Stimulated activated naive CD4-positive, alpha-beta T cell treated with Interleukin-2 at 50 U/mL for 16 hours (primary cell): Measurements from ENCODE around the gene GCLM.
"Not testable (repeated sequence)": the region's sequence is repeated elsewhere in the genome, so short reads cannot be mapped to it uniquely, and the experiment has no call there.

Experiments
- DNase-seq: peaks from one replicate; lab custom pipeline; 2025; lab: John Stamatoyannopoulos, UW

GCLM gene, protein sequence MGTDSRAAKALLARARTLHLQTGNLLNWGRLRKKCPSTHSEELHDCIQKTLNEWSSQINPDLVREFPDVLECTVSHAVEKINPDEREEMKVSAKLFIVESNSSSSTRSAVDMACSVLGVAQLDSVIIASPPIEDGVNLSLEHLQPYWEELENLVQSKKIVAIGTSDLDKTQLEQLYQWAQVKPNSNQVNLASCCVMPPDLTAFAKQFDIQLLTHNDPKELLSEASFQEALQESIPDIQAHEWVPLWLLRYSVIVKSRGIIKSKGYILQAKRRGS

DNA sequence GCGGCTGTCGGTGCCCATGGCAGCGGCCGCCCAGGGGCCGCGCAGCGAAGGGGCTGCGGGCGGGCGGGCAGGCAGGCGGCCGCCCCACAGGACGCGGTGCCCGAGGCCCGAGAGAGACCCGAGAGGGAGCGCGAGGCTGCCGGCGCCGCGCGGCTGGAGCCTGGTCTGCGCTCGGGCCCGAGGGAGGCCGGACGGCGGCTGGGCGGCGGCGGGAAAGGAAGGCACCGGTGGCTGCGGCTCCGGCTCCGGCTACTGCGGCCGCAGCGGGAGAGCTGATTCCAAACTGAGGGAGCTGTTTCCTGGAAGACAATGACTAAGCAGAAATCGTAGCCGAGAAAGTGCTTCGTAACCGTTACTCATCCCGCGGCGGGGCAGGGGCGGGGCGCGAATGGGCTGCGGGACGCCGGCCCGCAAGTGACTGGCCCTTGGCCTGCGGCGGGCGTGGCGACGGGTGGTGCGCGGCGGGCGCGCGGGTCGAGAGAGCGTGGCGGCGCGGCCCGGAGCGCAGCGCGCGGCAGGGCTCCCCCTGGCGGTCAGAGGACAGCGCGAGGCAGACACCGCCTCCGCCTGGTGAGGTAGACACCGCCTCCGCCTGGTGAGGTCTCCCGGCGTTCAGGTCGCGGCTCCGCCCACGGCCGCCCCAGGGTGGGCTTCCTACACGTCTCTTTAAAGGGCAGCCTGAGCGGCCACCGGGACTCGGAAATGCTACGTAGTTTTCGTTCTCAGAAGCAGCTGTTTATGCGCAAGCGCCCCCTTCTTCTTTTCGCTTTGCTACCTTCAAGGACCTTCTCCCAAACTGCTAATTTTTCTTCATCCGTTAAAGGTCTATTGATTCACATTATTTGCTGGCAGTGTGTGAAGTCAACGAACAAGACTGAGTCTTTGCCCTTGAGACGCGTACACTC, at the start of gene GCLM:
Gene GCLM, minus strand, starts transcription at position 285 of the 905 bp plus-strand sequence. Its CDS starts 267 bp downstream, at position 18.
- peak; percentile 88 for DNase-seq

GRCh38 chr1:93958726-93959100, 49.5 kb upstream of the GCLM start:
- DNase-seq: no peak

- DNase-seq: no peak
Observed at GRCh38 chr1:93958032-93958725, 48.9 kb upstream of the GCLM start.

DNA sequence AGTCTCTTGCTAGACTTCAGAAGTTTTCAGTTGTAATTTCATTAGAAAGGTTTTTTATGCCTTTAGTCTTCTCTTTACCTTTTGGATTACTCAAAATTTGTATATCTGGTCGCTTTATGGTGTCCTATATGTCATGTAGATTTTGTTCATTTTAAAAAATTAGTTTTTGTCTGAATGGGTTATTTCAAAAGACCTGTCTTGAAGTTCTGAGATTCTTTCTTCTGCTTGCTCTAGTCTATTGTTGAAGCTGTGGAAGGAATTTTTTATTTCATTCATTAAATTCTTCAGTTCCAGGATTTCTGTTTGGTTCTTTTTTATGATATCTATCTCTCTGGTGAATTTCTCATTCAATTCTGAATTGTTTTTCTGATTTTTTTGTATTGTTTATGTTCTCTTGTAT, 46.5 kb upstream of the GCLM start:
- no peak for DNase-seq

DNA sequence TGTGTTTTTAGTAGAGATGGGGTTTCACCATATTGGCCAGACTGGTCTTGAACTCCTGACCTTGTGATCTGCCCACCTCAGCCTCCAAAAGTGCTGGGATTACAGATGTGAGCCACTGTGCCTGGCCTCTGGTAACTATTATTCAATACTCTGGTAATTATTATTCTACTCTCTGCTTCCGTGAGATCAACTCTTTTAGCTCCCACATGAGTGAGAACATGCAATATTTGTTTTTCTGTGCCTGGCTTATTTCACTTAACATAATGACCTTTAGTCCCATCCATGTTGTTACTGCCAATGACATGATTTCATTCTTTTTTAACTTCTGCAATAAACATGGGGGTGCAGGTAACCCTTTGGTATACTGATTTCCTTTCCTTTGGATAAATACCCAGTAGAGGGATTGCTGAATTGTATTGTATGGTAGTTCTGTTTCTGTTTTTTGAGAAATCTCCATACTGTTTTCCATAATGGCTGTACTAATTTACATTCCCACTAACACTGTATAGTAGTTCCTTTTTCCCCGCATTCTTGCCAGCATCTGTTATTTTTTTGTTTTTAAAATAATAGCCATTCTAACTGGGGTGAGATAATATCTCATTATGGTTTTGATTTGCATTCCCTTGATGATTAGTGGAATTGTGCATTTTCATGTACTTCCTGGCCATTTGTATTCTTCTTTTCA, 37.9 kb upstream of the GCLM start:
- DNase-seq: not testable (repeated sequence)

GRCh38 chr1:93938461-93939145, 29.4 kb upstream of the GCLM start:
- no peak for DNase-seq

DNA sequence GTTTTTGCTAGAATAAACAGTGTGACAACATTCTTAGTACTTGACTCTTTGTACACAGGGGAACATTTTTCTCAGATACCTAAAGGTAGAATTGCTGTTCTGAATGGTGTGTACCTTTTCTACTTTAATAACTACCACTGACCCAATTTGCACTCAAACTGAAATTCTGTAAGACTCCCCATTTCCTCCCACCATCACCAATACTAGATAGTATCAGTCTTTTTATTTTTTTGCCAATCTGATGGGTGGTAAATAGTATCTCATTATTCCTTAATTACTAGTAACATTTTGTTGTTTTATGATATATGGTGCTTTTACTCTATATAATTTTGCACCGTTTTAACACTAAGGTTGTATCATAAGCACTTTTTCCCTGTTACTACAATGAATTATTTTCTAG, 28.8 kb upstream of the GCLM start:
- no peak for DNase-seq

GRCh38 chr1:93925206-93925605, 16.0 kb upstream of the GCLM start:
- DNase-seq: no peak

DNA sequence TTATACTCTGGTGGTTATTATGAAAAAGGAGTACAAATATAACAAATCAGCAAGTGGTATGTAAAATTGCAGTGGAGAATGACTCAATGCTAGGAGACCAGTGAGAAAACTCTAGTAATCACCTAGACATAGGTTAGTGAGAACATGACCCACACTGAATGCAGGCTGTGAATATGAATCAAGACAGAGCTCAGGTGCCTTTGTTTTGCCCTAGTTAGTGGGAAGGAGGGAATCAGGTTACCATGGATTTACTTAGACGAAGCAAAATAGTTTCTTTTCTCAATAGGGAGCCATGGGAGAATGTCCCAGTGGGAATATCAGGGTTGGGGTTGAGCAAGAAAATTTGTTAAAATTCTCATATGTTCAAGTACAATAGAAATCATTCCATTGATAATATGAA, 10.6 kb upstream of the GCLM start:
- no peak for DNase-seq

DNA sequence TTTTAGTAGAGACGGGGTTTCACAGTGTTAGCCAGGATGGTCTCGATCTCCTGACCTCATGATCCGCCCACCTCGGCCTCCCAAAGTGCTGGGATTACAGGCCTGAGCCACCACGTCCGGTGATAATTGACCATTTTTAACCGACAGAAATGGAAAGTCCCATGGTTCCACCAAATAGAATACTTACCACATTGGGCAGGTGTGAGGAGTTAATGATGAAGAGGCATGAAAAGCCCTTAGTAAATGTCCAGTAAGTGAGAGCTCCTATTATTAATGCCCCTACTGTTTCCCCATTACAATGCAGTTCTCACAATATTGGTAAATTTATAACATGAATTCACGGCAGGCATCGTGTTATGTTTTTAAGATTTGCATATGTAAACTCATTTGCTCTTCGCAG, 8.1 kb upstream of the GCLM start:
- no peak for DNase-seq

DNA sequence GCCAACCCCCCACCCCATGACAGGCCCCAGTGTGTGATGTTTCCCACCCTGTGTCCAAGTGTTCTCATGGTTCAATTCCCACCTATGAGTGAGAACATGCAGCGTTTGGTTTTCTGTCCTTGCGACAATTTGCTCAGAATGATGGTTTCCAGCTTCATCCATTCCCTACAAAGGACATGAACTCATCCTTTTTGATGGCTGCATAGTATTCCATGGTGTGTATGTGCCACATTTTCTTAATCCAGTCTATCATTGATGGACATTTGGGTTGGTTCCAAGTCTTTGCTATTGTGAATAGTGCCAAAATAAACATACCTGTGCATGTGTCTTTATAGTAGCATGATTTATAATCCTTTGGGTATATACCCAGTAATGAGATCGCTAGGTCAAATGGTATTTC, 1.6 kb upstream of the GCLM start:
- DNase-seq: not testable (repeated sequence)

DNA sequence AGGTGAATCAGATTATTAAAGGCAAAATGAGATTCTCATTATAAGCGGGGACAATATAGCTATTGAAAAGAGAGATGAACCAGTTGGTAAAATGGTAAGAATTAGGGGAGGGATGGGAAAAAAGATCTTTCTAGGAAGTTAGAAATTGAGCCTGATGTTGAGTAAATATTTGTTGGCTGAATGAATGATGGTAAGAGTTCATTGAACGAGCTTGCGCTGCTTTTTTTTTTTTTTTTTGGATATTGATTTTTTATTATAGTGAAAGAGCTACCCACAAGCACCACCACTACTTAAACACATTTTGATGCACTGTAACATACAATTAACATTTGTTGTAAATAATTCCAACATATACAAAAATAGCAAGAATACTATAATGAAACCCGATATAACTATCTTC, 1.1 kb upstream of the GCLM start:
- no peak for DNase-seq

DNA sequence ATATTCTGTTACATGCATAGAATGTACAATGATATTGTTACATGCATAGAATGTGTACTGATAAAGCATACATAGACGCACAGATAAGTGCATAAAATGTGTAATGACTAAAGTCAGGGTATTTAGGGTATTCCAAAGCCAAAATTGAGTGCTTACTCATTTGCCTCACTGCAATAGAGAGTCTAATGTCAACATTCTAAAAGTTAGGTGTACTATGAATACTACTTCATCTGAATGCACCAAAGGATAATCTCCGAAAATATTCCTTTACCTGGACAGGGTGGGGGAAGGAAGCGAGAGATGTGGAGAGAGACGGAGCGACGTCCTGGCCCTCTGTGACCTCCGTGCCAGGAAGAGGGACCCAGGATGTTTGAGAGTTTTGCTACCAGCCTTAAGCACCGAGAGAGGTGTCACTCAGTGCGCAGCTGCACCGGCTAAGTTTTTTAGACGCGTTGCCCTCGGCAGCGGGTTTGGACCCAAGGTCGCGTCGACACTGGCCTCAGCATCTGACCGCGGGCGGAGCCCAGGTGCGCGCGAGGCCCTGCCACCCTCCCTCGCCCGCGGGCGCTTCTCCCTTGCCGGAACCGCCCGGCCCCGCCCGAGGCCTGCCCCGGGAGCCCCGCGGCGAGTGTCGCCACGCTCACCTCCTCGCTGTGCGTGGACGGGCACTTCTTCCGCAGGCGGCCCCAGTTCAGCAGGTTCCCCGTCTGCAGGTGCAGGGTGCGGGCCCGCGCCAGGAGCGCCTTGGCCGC, 660 bp downstream of the GCLM start:
- peak; percentile 42 for DNase-seq

DNA sequence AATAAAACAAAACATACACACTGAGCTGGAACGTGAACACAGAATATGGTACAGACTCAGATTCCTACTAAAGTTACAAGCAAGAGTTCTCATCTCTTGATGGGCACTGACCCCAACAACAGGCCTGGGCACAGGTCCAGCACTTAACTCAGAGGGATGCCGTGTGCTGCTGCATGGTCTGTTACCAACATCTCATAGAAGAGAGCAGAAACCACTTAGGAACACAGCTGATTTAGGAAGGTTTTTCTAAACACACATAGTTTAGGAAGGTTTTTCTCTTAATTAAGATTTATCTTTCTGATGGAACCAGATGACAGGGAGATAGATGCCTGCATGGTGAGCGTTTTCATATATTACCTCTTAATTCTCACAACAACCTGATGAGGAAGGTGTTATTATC, 1.5 kb downstream of the GCLM start:
- no peak for DNase-seq

DNA sequence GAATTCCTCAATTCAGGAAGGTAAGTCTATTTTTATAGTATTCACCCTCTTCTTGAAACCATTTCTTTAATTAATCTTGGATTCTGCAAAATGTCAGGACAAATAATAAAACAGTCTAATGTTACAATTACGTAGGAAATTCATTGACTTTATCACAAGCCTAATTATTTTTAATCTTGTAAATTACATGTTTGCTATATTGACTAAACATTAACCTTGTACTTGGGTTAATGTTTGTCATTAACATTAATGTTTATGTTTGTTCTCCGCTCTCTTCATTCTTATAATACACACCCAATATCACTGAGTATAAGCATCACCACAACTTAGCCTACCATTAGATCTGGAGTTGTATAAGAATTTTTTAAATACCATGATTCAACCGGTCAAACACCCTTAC, 2.8 kb downstream of the GCLM start:
- no peak for DNase-seq

DNA sequence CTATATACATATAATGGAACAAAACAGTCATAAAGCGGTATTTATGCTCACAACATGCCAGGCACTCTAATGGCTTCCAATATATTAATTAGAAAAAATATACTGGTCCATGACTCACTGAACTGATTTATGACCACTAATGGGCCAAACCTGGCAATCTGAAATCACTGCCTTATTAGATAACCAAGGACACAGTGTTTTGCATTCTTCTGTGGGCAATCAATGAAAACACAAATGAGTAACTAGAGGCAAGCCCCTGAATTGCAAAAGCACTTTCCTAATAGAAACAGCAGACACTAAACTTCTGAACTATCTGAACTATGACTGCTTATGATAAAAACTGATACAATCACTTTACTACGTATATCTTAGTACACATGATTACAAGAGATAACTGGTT, 3.5 kb downstream of the GCLM start:
- no peak for DNase-seq

DNA sequence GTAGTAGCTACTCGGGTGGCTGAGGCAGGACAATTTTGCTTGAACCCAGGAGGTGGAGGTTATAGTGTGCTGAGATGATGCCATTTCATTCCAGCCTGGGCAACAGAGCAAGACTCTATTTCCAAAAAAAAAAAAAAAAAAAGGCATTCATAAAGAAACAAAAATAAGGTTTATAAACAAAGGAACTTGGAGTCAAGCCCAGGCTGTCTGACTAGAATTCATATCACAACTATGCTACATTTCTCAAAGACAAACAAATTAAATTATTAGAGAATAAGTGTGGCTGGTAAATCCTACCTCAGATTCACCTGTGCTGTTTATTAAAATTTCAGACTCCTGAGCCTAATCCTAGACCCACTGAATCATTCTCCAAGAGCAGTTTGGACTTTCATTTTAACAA, 4.2 kb downstream of the GCLM start:
- DNase-seq: no peak

- no peak for DNase-seq
Observed at GRCh38 chr1:93904228-93904627, 5.0 kb downstream of the GCLM start.

GRCh38 chr1:93900723-93901504, 8.3 kb downstream of the GCLM start:
- no peak for DNase-seq

DNA sequence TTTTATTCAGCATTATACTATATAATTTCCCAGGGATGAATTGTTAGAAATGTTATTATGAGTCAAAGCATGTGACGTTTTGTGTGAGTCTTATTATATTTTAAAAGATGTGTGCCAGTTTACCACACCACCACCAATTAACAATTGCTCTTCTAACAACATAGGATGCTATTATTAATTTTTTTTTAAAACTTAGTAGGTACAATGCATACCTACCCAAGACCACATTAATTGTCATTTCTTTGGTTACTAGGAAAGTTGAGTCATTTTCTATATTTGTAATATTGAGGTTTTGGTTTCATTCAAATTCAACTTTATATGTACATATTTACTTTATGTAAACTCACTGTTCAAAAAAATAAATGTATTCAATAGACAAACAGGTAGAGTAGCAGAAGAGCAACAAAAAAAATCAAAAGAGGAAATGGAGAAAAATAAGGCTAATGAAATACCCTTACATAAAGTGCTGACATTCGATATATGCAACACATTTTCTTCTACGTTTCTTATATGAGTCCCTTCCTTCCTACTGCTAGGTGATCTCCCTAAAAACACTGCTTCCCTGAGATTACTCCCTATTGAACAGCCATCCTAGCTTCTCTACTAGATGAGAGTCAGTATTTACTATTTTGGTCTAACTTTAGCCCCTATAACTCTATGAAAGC, 9.6 kb downstream of the GCLM start:
- DNase-seq: no peak
